Kasumi-1 (cell line): ENCODE results near the gene HOXB3.

Source experiments
- DNase-seq, 2 experiments: peaks; one replicate each; lab custom pipeline; 2025; lab: John Stamatoyannopoulos, UW

The HOXB3 gene

GRCh38 chr17:48500435-48501426 is 89.3 kb downstream of the HOXB3 start:
- no peak for DNase-seq

- no peak for DNase-seq
These were observed 90.2 kb downstream of the HOXB3 start for GRCh38 chr17:48499735-48500434.

GRCh38 chr17:48499248-48499647 is 90.8 kb downstream of the HOXB3 start:
- DNase-seq: no peak
